Adrenal gland (tissue), 12 donors: ENCODE data around the gene EIPR1. TPM values are rescaled to one million over a fixed set of nuclear protein-coding genes. Genes with fewer than 3 reads are reported as not detected.

Experiments
- DNase-seq, 7 donors: peaks; one replicate each; pipeline ENCODE4 v3.0.0-alpha.2; 2019 to 2020
- H3K27ac ChIP-seq, 5 donors: fragments of 200-600 bp; sonication (generic) in 4 of 5; 1 replicate in 3 of 5; 2 replicates in 2 of 5; pipeline versions ENCODE4 v1.5.1 to v1.8.0; 2016 to 2020; ENCODE audit warnings: mild to moderate bottlenecking in 1 of 5
- H3K27me3 ChIP-seq: fragments of 200-600 bp; 2 replicates; pipeline ENCODE4 v1.8.0; 2021
- H3K36me3 ChIP-seq, 2 donors: fragments of 200-600 bp; replicated peaks in 1 of 2; 1 replicate in 1 of 2; 2 replicates in 1 of 2; pipeline versions ENCODE4 v1.5.1 to v1.8.0; 2018 to 2022
- H3K4me1 ChIP-seq, 2 donors: fragments of 200-600 bp; replicated peaks in 1 of 2; 1 replicate in 1 of 2; 2 replicates in 1 of 2; pipeline versions ENCODE4 v1.5.1 to v1.8.0; 2018 to 2021
- H3K4me3 ChIP-seq, 4 donors: fragments of 200-600 bp; sonication (generic) in 3 of 4; one replicate each; pipeline ENCODE4 v1.5.1; 2016 to 2018
- H3K9me3 ChIP-seq, 3 donors: fragments of 200-600 bp; sonication (generic) in 1 of 3; replicated peaks in 1 of 3; 1 replicate in 2 of 3; 2 replicates in 1 of 3; pipeline versions ENCODE4 v1.5.1 to v1.8.0; 2016 to 2021
- CTCF ChIP-seq, 6 experiments: fragments of 450-650 bp in 4 of 6; fragments of 200-600 bp in 2 of 6; sonication (generic) in 1 of 6; IDR thresholded peaks; 1 replicate in 5 of 6; 2 replicates in 1 of 6; pipeline versions ENCODE4 v1.5.1 to v1.8.0; 2016 to 2021; ENCODE audit warnings: antibody characterized with exemption in 6 of 6, mild to moderate bottlenecking in 2 of 6, moderate library complexity in 1 of 6
- POLR2A ChIP-seq, 2 donors: fragments of 450-650 bp; IDR thresholded peaks; one replicate each; pipeline ENCODE4 v1.6.1; 2017; ENCODE audit warnings: antibody characterized with exemption in 2 of 2, mild to moderate bottlenecking in 2 of 2, moderate library complexity in 1 of 2
- WGBS, 4 donors: extraction: QIAGEN DNeasy Blood & Tissue Kit in 2 of 4; methylation state at CpG; one replicate each; pipeline versions ENCODE4 v1.1.5 to v1.1.7; 2013 to 2017; 5-methylcytosine and 5-hydroxymethylcytosine counted together
- intact Hi-C, 2 donors: fragments of 100-400 bp; cut with DNase I; formaldehyde crosslinking; loops; one replicate each; pipeline versions ENCODE4 v1.14.1 to v1.15.0; 2022 to 2023
- polyA plus RNA-seq, 3 donors: library from polyadenylated mRNA; stranded (reverse); fragments of 200-250 nt in 2 of 3; fragments of 350-450 nt in 1 of 3; fragmentation: Illumina TruSeq in 1 of 3; extraction: RNeasy Lipid Tissue Mini Kit (QIAGEN cat#74804) in 1 of 3; gene quantifications; one replicate each; pipeline ENCODE4 v1.2.3, GENCODE V29; 2013 to 2014
- total RNA-seq, 9 donors: library from RNA; depleted of rRNA in 4 of 9; stranded (reverse); fragments of >200 nt in 4 of 9; fragments of 120-200 nt in 1 of 9; fragmentation: NEBNext Ultra II Directional in 1 of 9; extraction: Animal tissue kit (Norgen Biotek cat#: 25700) in 1 of 9; gene quantifications; one replicate each; pipeline versions ENCODE4 v1.1.0 to v1.2.4, GENCODE V29; 2013 to 2023
- donor health status: healthy with polysubstance abuse.
- donor health status: Bipolar disorder and iron deficiency.
- donor health status: DM: yes; HTN: yes; CAD: no.
- donor health status: DM: no; HTN: no; CAD: no.
- donor health status: DM: no; HTN: no; CAD: no.
- donor health status: DM: yes; HTN: yes; CAD: no.

Gene EIPR1
- total and polyA plus RNA-seq, 12 donors = 10.3 to 37.9 (median 28.5) TPM

GRCh38 chr2:3160751-3161330 lies 216.8 kb downstream of the EIPR1 start:
- no peak overlapping the region for H3K27ac ChIP-seq
- H3K27me3 ChIP-seq = no peaks in the 10 kb centered on the region
- H3K9me3 ChIP-seq = no peaks in the 10 kb centered on the region
- 96 to 99% (median 97%) methylated on average over 4 to 6 of the region's 6 CpGs for WGBS, 4 donors
- H3K4me3 ChIP-seq = no peak overlapping the region
- no peaks in the 10 kb centered on the region for H3K36me3 ChIP-seq
- H3K4me1 ChIP-seq = no peaks in the 10 kb centered on the region
- intact Hi-C loops = no loop called here
- TF ChIP-seq CTCF (IDR thresholded peaks at IDR 0.05) = no peak
- no peak for TF ChIP-seq POLR2A (IDR thresholded peaks at IDR 0.05)
- DNase-seq = no peak

- Histone ChIP-seq H3K4me3 (no peak overlapping the region), H3K4me1 (no peaks in the 10 kb centered on the region), H3K36me3 (no peaks in the 10 kb centered on the region), H3K9me3 (no peaks in the 10 kb centered on the region), H3K27ac (no peak overlapping the region), H3K27me3 (no peaks in the 10 kb centered on the region)
- 79 to 86% (median 83%) methylated on average over 23 of the region's 23 CpGs for WGBS, 4 donors
- no peak for TF ChIP-seq POLR2A (IDR thresholded peaks at IDR 0.05)
- no peak for TF ChIP-seq CTCF (IDR thresholded peaks at IDR 0.05)
- intact Hi-C loops = no loop called here
- no peak for DNase-seq
Measured at GRCh38 chr2:3159782-3160545, 217.7 kb downstream of the EIPR1 start.

- WGBS, 4 donors = 85 to 94% (median 91%) methylated on average over 9 of the region's 9 CpGs
- intact Hi-C loops = no loop called here
- Histone ChIP-seq H3K4me3 (no peak overlapping the region), H3K27me3 (no peaks in the 10 kb centered on the region), H3K4me1 (no peaks in the 10 kb centered on the region), H3K36me3 (no peaks in the 10 kb centered on the region), H3K9me3 (no peaks in the 10 kb centered on the region), H3K27ac (no peak overlapping the region)
- TF ChIP-seq CTCF (IDR thresholded peaks at IDR 0.05) (no peak), POLR2A (IDR thresholded peaks at IDR 0.05) (no peak)
- no peak for DNase-seq
Measured at GRCh38 chr2:3154700-3155099, 222.9 kb downstream of the EIPR1 start.

GRCh38 chr2:3154146-3154545 lies 223.5 kb downstream of the EIPR1 start:
- WGBS, 4 donors = 69 to 85% (median 77%) methylated on average over 7 of the region's 7 CpGs
- DNase-seq = no peak
- intact Hi-C loops = no loop called here
- no peaks in the 10 kb centered on the region for H3K9me3 ChIP-seq
- no peaks in the 10 kb centered on the region for H3K36me3 ChIP-seq
- H3K4me1 ChIP-seq = no peaks in the 10 kb centered on the region
- no peaks in the 10 kb centered on the region for H3K27me3 ChIP-seq
- H3K4me3 ChIP-seq = no peak overlapping the region
- no peak for TF ChIP-seq CTCF (IDR thresholded peaks at IDR 0.05)
- TF ChIP-seq POLR2A (IDR thresholded peaks at IDR 0.05) = no peak
- H3K27ac ChIP-seq = no peak overlapping the region
